ENCODE measurements around the gene MRPL23.

DNA sequence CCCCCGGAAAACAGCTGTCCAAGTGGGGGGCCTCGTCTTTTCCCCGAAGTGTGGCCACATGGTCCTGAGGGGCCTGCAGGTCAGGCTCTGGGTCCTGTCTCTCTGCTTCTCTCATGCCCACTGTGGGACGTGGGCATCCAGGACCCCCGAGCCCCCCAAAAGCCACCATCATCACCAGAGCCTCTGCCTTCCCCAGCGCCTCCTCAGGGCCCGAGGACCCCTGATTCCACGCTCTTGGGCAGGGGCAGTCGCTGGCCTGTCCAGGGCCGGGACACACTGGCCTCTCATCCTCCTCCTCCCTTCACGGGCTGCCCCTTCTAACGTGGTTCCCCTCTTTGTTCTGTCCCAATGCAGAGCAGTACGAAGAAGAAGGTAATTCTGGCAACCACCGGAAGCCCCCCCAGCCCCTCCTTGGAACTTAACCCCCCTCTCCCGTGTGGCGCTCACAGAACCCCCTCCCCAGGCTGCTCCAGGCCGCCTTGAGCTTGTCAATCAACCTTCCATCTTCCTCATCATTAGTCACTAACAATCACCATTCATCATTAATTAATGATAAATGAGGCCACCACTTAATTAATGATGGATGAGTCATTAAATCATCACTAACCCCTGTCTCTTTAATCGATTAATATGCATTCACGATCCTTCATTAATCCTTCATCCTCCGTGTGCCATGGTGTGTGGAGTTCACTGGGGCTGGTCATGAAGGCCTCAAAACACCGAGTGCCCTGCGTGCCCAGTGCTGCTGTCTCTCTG lies 23.8 kb upstream of the MRPL23 start:
- TF ChIP-seq, protein P1, sequence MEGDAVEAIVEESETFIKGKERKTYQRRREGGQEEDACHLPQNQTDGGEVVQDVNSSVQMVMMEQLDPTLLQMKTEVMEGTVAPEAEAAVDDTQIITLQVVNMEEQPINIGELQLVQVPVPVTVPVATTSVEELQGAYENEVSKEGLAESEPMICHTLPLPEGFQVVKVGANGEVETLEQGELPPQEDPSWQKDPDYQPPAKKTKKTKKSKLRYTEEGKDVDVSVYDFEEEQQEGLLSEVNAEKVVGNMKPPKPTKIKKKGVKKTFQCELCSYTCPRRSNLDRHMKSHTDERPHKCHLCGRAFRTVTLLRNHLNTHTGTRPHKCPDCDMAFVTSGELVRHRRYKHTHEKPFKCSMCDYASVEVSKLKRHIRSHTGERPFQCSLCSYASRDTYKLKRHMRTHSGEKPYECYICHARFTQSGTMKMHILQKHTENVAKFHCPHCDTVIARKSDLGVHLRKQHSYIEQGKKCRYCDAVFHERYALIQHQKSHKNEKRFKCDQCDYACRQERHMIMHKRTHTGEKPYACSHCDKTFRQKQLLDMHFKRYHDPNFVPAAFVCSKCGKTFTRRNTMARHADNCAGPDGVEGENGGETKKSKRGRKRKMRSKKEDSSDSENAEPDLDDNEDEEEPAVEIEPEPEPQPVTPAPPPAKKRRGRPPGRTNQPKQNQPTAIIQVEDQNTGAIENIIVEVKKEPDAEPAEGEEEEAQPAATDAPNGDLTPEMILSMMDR (IDR thresholded peaks at IDR 0.05) = no peak
- no peak for TF ChIP-seq POLR2A (IDR thresholded peaks at IDR 0.05)
